GM12892 (cell line): ENCODE results near the gene PRKN.

ENCODE experiments used
- DNase-seq: peaks from one replicate; pipeline ENCODE4 v3.0.0; 2011; ENCODE audit not compliant: insufficient read length
- FAIRE-seq: peaks from 2 replicates; lab custom pipeline; 2011; peaks lifted over from hg19 to GRCh38; lab: Jason Lieb, UNC
- POLR2A ChIP-seq: IDR thresholded peaks from 2 replicates; pipeline ENCODE4 v1.6.1; 2011; ENCODE audit warnings: low read depth, low read length, control low read depth
- POLR2AphosphoS5 ChIP-seq: IDR thresholded peaks from 2 replicates; pipeline ENCODE4 v1.6.1; 2011; ENCODE audit warnings: low read depth, low read length, control low read depth
- TAF1 ChIP-seq: IDR thresholded peaks from 2 replicates; pipeline ENCODE4 v1.6.1; 2011; ENCODE audit warnings: low read depth, mild to moderate bottlenecking, control low read depth, low read length, borderline replicate concordance

The PRKN gene

DNA sequence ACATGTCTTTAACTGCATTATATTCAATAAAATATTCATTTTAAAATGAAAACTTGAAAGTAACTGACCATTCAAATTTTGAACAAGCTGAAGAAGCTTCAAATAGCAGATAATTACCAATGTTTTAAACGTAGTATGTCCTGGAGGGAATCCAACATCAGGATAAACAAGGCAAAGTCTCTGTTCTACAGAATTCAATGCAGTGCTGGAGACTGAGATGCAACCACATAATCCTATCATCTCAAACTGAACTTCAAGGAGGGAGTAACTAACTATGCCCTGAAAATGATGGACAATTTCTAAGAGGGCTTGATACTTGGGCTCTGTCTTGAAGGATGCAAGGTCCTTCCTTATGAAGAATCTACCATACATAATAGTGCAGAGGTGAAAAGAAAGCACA lies 100.7 kb downstream of the PRKN start:
- DNase-seq, result no peak
- FAIRE-seq, result no peak
- TF ChIP-seq POLR2A, result no peak
- no peak for TF ChIP-seq POLR2AphosphoS5
- no peak for TF ChIP-seq TAF1

DNA sequence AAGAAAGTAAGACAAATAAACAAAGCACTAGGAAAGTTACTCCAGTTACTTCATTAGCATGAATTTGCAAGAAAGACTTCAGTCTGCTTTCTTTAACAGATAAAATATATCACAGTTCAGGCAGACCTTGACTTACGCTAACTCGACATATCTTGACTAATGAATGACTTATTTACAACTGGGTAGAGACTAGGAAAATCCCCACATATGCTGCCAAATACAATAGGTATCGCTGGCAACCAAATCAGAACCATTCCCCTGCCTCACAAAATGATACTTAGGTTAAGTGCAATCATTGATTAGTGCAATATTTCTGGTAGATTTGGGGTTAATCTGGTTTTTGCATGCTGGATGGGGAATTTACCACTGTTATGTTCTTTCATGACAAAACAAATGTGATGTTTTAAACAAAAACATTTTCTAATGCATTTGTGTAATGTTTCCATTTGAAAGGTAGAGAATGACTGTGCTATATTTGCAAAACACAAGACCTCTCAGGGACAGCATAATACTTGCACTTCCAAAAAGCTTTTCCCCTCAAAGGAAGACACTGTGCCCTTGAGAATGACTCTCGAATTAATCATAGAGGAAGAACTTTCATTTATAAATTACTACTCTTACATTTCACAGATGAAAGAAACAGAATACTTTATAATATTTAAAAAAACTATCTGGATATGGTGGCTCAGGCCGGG lies 101.6 kb downstream of the PRKN start:
- TF ChIP-seq POLR2A (no peak), POLR2AphosphoS5 (no peak), TAF1 (no peak)
- FAIRE-seq (no peak), DNase-seq (no peak)

DNA sequence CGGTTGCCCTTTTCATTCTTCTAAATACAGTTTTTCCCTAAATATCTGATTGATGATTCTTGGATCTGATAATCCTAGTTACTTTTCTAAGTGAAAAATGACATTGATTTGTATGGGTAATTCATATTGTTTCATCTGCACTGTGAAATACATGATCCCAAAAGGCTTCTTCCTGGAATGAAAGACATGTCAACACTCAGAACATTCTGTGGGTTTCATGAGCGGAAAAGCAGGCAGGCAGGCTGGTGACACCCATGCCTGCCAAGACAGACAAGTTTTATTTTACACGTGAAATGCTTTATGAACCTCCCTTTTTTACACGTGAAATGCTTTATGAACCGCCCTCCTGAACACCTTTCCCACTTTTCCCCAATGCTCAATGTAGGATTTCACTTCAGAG lies 105.0 kb downstream of the PRKN start:
- FAIRE-seq (no peak), DNase-seq (no peak)
- TF ChIP-seq POLR2A, result no peak

DNA sequence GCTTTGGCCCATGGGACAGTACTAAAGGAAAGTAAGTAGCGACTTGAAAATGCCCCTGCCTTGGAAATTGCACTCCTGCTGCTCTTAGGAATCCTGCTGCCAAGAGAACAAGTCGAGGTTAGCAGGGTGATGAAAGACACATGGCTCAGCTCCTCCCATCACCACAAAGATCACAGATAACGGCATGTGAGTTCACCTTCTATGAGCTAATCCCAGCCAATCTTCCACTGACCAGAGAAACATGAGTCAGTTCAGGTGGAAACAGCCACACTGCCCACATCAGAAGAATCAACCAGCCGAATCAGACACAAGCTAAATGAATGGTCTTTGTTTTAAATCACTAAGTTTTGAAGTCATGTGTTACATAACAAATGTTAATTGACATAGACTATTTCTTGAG lies 106.3 kb downstream of the PRKN start:
- FAIRE-seq, result no peak

DNA sequence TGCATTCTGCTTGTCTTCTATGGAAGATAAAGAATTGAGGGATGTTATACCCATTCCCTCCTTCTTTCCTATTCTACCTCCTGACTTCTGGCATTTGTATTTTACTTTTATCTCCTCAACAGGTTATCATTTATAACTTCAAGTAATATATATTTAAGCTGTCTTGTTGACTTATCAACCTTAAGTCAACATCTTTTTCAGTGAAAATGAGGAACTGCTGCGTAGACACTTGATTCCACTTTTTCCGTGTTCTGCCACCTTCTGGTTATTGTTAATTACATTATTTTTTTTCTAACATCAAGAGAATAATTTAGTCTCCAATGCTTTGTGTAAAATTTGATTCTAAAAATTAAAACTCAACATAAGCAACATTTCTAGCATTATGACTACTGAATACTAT lies 107.5 kb downstream of the PRKN start:
- no peak for FAIRE-seq
- no peak for DNase-seq
- TF ChIP-seq TAF1 (no peak), POLR2A (no peak), POLR2AphosphoS5 (no peak)

More for the DNA sequence above, 106.3 kb downstream of the PRKN start:
- DNase-seq, result no peak
- TF ChIP-seq TAF1, result no peak

DNA sequence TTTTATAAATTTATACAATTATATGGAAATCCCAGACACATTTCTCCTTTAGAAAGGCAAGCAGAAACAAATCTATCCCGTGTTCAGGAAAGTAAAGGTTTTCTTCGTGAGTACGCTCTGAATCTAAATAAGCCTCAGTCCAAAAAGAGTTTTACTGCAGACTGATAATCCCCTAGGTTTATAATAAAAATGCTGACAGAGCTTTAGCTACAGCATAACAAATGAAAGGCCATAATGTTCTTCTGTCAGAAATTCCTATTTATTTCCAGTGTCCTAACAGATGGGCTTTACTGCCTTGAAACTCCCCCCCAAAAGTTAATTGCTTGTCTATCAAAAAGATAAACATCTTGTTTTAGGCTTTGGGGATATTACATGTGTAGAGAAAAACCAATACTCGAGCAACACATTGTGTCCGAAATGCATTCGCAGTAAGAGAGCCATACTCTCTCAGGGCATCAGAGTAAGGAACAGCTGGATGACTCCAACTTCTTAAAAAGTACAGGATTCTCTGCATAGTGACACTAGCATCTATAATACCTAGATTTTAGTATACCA lies 109.0 kb downstream of the PRKN start:
- TF ChIP-seq POLR2AphosphoS5 (no peak), POLR2A (no peak), TAF1 (no peak)
- DNase-seq, result no peak
- no peak for FAIRE-seq

DNA sequence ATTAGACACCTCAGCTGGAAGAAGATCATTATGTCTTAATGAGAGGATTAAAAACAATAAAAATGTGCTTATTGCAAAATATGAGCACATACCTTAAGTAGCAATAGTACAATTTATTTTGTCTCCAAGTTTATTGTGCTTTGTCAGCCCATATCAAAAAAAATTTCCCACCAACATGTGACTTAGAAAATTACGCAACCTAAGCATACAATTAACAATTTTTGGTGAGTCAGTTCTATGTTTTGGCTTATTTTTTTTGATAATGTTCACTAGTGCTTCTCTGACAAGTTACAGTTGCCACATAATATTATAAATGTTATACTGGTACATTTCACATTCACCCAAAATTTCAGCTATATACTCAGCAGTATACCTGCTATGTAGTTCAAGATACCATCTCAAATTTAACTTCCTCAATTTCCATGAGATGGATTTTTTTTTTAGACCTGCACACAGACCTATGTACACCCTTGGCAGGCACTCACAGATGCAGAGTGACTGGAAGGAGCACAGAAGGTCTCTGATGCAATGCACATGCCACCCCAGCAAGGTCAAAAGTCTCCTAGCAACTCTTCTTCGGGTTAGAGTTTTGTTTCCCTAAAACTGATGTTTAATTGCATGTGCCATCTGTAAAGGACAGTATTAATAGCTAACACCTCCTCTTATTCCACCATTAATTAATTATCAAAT lies 112.4 kb downstream of the PRKN start:
- FAIRE-seq, result no peak
- TF ChIP-seq POLR2AphosphoS5 (no peak), TAF1 (no peak), POLR2A (no peak)
- DNase-seq, result no peak

DNA sequence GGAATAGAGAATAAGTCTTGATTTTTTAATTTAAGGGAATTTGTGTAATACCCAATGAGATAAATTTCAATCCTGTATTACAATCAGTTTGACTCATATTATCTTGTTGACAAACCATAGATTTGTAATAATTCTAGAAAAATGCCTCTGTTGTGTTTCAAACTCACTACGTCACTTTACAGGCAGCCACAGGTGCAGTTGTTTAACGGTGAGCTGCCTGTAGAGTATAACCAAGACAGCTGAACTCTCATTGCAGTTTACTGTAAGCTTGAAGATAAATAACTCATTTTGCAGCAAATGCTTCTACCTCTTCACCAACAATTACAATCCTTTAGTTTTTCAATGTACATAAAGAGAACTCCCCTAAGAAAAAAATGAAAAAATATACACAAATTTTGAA lies 114.3 kb downstream of the PRKN start:
- no peak for TF ChIP-seq POLR2A
- TF ChIP-seq POLR2AphosphoS5, result no peak
- no peak for TF ChIP-seq TAF1
- FAIRE-seq, result no peak
- DNase-seq, result no peak

DNA sequence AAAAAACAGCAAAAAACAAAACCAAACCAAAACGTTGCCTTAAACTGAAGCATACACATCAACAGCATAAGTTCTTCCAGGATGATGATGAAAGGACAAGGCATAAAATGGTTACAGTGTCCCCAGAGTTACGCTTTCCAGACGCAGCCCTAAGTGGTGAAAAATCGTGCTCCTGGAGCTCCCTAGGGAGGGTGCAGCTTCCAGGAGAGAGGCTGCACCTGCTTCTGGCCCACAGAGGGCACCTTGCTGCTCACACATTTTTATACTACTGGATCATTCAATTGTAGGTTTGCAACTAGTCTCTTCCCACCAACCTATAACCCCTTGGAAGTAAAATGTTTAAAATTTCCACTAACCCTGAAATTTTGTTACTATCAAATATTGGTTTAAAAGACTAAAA lies 115.0 kb downstream of the PRKN start:
- TF ChIP-seq TAF1, result no peak
- TF ChIP-seq POLR2A, result no peak
- no peak for TF ChIP-seq POLR2AphosphoS5
- FAIRE-seq (no peak), DNase-seq (no peak)

DNA sequence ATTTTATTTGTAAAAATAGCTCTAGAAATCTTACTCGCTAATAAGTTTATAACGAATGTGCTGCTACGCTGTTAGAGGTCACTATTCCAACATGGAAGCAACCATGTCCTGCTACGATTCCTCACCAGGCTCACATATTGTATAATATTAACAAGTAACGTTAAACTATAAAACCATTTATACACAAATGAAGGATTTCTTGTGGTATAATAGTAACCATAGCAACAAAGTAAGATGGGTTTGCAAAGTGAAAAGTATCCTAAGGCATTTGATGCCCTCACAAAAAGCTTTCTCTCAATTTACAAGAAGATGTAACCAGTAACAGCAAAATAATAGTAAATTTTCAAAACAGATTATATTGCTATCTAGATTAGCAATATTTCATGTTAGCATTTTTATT lies 117.2 kb downstream of the PRKN start:
- DNase-seq (no peak), FAIRE-seq (no peak)
- TF ChIP-seq POLR2A (no peak), POLR2AphosphoS5 (no peak), TAF1 (no peak)

DNA sequence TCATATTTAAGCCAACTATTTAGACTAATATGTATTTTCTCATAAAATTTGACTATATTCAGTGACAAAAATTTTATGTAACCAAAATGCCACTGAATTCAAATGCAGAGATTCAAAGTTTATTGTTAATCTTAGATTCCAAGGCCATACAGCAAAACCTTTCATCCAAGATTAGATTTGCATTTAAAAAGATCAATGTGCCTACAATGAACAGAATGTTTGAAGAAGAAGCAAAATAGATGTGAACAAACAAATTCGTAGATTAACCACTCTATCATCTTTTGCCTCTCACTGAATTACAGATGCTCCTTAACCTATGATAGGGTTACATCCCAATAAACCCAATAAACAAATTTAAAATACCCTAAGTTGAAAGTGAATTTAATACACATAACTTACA lies 121.7 kb downstream of the PRKN start:
- TF ChIP-seq TAF1 (no peak), POLR2A (no peak), POLR2AphosphoS5 (no peak)
- FAIRE-seq (no peak), DNase-seq (no peak)
